GM21515 (cell line): ENCODE data around the gene FGD3.
"Not testable (repeated sequence)": the region's sequence is repeated elsewhere in the genome, so short reads cannot be mapped to it uniquely, and the experiment has no call there.

Experiments
- ATAC-seq: cut with Tn5 transposase; IDR thresholded peaks from one replicate; pipeline ENCODE4 v1.9.1; 2021; ENCODE audit not compliant: unreplicated experiment

The FGD3 gene

GRCh38 chr9:92947268-92948037 is at the start of gene FGD3:
TSS of gene FGD3 (plus strand) at chr9:92947523. CDS start at chr9:92976257, 28,734 bp downstream.
- ATAC-seq: no peak

- not testable (repeated sequence) for ATAC-seq
Observed at GRCh38 chr9:92905137-92905536, 42.2 kb upstream of the FGD3 start.

GRCh38 chr9:92911511-92912475 is 35.5 kb upstream of the FGD3 start:
- ATAC-seq: no peak

GRCh38 chr9:92917176-92917800 is 30.0 kb upstream of the FGD3 start:
- ATAC-seq: no peak

- ATAC-seq: no peak
Observed at GRCh38 chr9:92920437-92920836, 26.9 kb upstream of the FGD3 start.

GRCh38 chr9:92931606-92932005 is 15.7 kb upstream of the FGD3 start:
- ATAC-seq: no peak

GRCh38 chr9:92934321-92934720 is 13.0 kb upstream of the FGD3 start:
- ATAC-seq: no peak

GRCh38 chr9:92938025-92938424 is 9.3 kb upstream of the FGD3 start:
- ATAC-seq: no peak

- no peak for ATAC-seq
Observed at GRCh38 chr9:92941861-92942260, 5.5 kb upstream of the FGD3 start.

GRCh38 chr9:92942688-92943616 is 4.4 kb upstream of the FGD3 start:
- ATAC-seq: no peak

- no peak for ATAC-seq
Observed at GRCh38 chr9:92944921-92945320, 2.4 kb upstream of the FGD3 start.

- ATAC-seq: no peak
Observed at GRCh38 chr9:92945796-92946195, 1.5 kb upstream of the FGD3 start.

GRCh38 chr9:92948038-92948534 is 763 bp downstream of the FGD3 start:
- ATAC-seq: no peak

- ATAC-seq: no peak
Observed at GRCh38 chr9:92948632-92949031, 1.3 kb downstream of the FGD3 start.

GRCh38 chr9:92949266-92949982 is 2.1 kb downstream of the FGD3 start:
- no peak for ATAC-seq

- ATAC-seq: no peak
Observed at GRCh38 chr9:92950359-92950955, 3.1 kb downstream of the FGD3 start.

- ATAC-seq: no peak
Observed at GRCh38 chr9:92952906-92953610, 5.7 kb downstream of the FGD3 start.

- ATAC-seq: no peak
Observed at GRCh38 chr9:92954049-92954861, 6.9 kb downstream of the FGD3 start.
